HG03575 (cell line): ENCODE measurements around the gene RELL1.

ENCODE experiments used
- ATAC-seq: cut with Tn5 transposase; IDR thresholded peaks from one replicate; pipeline ENCODE4 v1.9.1; 2021; ENCODE audit not compliant: unreplicated experiment, insufficient number of reproducible peaks, low FRiP score; ENCODE audit errors: extremely low read depth

The RELL1 gene

DNA sequence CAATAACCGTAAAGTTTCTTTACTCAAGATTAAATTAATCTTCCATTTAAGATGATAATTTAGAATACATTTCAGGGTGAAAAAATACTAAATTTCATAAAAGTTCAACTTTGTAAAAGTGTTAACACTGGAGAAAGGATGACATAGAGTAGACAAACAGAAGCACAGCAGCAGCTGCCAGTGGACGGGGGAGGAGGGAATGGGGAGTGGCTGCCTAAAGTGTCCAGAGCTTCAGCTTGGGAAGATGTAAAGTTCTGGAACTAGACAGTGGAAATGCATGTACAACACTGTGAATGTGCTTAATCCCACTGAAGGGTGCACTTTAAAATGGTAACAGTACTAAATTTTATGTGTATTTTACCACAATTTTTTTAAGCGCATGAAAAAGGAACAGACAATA is 39.9 kb downstream of the RELL1 start:
- ATAC-seq: no peak

DNA sequence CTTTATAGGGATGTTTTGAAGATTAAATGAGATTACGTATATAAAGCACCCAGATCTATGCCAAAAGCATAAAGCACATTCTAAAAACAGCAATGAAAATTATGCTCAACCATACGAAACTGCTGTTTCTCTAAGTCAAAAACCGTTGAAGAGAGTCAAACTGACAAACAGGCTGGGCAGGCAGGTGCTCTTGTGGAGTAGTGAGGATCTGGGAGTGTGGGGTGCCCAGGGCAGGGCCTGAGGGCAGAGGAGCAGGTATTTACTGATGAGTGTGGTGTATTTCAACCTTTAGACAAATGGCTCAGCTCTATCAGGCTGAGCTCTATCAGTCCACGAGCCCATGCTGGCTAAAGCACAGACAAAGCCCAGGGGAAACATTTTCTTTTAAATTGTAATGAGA is 40.4 kb downstream of the RELL1 start:
- ATAC-seq: no peak

DNA sequence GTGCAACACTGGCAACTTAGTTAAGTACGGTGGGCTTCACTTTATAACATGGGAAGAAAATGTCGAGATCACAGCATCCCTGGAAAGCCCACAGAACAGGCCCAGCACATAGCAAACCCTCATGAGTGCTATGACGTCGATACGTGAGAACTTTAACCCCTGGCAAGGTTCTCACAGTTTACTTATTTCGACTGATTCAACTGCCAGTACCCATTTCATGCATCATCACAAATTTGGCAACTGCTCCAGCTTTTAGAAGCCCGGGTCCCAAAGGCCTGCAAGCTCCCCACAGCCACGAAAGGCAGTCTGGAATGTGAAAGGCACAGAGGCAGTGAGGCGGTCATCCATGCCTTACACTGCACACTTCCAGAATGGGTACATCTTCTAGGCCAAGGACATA is 41.2 kb downstream of the RELL1 start:
- ATAC-seq: no peak

DNA sequence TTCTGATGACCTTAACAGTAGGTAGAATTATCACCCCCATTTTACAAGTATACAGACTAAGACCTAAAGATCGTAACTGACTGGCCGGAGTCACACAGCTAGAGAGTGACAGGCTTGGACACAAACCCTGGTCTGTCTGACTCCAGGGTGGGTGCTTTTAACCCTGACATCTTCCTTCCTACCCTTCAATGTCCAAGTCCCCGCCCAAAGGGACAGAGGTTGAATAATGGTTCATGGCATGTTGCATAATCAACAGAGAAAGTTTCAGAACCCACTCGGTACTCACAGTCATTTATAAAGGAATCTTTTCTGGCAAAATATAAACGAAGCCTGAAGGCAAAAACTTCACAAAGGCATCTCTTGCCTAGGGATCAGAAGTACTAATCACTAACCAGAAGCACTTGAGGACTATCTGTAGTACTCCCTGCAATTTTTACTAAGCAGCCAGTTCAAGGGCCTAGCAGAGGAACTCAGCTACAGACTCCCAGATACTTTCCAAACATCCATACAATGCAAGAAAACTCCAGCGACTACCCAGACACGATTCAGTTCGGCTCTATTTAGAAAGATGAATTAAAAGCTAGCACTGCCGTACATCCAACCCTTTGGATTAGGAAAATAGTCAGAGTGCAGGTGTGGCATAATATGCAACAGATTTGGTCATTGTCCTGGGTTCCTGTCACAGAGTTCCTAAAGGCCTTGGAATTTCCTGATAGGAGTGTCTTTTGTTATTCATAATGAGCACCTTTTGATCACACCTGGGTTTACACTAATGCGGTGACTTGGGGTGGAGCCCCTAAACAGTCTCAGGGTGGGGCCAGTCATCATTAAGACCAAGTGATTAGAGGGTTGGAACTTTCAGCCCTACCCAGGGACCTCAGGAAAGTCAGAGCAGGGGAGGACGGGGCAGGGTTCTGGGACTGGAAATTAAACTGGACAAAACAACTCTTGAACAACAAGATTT is 44.0 kb downstream of the RELL1 start:
- ATAC-seq: no peak

DNA sequence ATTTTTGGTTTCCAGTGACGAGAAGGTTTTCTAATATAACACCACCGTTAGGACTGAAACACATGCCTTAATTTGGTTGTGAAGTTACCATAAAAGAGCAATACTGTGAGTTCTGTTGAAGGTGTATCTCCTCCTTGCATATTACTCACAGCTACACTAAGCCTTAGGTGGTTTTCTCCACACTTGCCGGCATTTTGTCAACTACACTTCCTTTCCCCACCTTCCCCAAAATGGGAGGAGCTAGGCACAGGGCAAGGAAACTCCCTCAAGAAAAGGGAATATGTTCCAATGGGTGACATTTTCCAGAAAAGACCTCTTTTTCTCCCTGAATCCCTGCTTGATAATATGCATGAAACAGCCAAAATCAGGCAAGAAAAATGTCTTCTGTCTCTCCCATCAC is 44.8 kb downstream of the RELL1 start:
- no peak for ATAC-seq

DNA sequence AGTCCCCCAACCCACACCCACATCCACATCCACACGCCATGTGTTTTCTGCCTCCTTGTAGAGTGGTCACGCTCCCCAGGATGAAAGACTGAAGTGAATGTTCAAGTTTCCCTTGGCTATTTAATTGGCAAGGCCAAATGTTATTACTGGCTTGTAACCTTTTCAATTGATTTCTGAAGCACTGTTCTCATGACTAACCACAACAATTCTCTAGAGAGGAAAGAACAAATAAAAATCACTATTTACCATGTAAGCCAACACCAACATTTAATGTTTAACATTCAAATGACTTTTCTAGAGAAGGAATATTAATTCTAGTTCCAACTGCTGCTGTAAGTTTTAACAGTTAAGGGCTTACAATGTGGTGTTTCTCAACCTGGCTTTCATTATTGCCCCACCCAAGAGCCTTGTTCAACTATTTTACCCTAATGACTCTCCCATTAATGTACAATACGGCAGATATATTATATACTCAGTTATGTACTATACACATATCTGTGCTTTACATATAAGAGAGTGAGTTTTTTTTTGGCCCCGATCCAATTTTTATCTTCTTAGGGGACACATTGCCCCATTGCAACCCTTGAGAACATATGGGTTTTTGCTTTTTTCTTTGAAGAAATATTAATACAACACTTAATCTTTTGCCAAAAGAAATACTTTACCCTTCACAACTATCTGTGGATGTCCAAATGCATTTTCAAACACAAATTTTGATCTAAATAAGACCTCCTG is 46.5 kb downstream of the RELL1 start:
- ATAC-seq: no peak

DNA sequence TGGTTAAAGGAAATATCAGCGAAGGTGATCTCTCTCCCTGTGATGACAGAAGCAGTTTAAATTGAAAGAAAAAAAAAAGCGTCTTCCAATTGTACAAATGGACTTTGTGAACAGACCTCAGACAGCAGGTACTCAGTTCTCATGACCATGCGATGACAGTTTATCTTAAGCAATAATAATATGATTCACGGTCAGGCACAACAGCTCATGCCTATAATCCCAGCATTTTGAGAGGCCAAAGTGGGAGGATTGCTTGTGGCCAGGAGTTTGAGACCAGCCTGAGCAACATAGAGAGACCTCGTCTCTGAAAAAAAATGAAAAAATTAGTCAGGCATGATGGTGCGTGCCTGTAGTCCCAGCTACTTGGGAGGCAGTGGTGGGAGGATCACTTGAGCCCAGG is 51.0 kb downstream of the RELL1 start:
- no peak for ATAC-seq

DNA sequence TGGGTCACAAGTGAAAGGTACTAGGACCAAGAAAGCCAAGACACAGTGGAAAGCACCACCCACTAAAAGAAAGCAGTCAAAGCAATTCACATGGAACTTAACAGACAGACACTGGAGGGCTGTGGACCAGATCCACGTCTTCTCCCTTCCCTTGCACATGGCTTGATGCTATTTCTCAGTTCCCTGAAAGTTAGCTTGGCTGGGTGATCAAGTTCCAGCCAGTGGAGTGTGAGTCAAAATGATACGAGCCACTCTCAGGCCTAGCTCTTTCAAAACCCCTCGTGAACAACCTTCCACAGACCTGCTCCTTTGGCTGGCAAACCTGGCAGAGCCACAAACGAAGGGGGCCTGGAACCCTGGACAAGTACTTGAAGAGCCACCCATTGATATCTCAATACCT is 52.0 kb downstream of the RELL1 start:
- no peak for ATAC-seq

DNA sequence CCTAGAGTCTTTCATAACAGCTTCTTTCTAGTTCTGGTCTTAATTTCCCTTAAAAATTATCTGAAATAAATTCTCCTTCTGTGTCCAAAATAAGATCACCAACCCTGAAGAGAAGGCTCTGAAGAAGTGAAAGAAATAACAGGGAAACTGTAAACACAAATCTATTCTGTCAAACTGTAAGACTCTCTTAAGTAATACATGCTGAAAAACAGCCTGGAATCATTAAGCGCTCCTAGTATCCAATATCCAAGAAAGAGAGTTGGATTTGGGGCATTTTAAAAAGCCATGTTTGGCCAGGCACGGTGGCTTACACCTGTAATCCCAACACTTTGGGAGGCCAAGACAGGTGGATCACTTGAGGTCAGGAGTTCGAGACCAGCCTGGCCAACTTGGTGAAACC is 53.3 kb downstream of the RELL1 start:
- ATAC-seq: no peak

DNA sequence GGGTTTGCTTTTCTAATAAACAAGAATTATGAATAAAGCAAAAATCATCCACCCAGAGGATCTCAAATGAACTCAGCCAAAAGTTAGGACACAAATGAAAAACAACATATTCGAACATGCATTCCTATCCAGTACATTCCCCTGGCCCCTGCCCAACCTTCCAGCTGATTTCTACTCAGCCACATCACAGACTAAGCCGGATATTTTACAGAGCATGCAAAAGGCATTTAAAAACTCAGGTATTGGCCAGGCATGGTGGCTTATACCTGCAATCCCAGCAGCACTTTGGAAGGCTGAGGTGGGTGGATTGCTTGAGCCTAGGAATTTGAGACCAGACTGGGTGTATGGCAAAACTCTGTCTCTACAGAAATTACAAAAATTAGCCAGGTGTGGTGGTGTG is 54.6 kb downstream of the RELL1 start:
- no peak for ATAC-seq

DNA sequence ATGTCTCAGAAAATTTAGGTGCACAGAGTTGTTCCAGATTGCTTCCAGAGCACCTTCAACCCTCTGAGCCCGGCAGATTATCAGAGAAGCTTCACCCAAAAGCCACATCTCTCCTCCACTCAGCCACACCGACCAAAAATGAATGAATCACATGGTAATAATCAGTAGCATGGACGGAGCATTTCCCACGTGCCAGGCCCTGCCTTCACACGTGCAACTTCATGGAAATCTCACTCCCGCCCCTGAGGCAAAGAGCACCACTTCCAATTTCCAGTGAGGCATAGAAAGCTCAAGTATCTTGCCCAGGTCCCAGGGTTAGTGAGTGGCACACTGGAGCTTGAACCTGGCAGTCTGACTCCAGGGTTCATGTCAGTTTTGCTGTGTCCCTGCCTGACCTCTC is 56.5 kb downstream of the RELL1 start:
- no peak for ATAC-seq

DNA sequence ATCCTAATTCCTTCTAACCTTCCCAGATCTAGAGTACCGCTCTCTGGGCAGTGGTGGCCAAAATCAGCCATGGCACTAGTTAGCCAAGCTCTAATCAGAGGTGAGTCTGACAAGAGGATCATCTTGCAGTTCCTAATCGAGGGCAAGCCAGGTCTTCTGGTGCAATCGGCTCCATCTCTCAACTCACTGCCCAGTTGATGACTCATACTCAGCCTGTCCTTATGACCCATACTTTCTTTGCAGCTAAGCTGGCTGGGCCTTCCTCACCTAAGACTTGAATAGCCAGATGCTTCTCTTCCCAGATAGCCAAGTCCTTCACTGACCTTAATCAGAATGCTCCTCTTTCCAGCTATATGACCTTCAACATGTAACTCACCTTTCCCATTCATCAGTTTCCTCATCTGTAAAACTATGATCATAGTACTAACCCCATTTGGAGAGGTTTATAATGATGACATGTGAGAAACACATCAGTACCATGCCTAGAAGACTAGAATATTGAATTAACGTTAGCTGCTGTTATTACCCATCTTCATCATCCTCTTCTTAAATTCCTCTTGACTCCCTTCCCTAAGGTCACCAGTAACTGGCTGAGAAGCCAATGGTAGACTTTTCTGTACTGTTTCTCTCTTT is 57.1 kb downstream of the RELL1 start:
- no peak for ATAC-seq

DNA sequence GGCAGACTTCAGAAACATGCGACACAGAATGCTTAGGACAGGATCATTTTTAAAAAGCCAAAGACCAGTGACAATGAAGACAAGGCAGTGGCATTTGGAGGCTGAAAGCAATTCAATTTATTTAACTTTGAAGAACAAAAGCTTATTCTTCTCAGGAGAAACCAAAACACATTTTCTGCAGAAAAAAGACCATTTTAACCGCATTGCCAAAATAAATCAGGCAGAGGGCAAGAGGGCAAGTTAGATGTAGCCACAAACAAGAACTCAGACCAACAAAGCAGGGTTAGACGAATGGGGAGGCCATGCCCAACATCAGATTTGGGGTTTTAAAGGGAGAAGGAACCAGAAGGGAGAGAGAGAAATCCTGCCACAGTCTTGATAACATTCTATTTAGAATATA is 58.9 kb downstream of the RELL1 start:
- ATAC-seq: no peak

DNA sequence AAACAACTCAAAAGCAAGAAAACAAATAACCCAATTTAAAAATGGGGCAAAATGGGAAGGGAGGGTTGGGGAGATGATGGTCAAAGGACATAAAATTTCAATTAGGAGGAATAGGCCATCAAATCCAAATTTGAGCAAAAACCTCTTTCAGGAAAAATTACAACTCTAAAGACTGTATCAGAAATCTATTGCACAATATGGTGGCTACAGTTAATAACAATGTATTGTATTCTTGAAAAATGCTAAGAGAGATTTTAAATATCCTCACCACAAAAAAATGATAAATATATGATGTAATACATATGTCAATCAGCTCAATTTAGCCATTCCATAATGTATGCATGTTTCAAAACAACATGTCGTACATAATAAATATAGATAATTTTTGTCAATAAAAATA is 60.7 kb downstream of the RELL1 start:
- no peak for ATAC-seq

DNA sequence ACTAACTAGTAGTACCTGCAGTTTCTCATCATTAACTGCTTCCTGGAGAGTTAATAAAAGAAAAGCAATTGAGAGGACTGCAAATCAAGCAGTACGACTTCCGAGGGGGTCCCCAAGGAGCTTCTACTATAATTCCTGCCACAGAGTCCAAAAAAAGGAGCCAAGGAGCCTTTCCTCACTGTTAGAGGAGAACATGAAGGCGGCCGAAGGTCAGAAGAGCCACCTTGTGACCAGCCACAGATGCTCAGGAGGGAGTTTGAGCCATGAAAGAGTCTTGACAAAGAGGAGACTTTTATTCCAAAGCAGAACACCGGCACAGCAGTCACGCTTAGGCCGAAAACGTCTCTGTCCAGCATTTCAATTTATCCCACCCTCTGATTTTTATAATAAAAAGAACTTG is 62.2 kb downstream of the RELL1 start:
- ATAC-seq: no peak

DNA sequence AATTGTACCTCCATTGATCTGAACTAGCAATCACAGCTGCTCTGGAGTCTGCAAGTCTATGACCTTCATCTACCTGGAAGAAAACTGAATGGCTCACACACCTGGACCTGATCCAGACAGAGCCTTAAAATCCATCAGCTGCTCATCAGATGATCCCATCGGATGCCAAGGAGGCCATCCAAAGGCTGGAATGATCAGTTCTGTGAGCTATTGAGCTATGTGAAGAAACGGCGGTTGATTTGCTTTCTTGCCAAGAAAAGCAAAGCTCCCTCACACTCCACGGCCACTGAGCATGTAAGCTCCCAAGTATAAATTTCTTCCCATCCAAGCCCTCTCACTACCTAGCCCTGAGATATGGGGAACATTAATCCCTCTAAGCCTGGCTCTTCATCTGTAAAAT is 63.1 kb downstream of the RELL1 start:
- no peak for ATAC-seq

DNA sequence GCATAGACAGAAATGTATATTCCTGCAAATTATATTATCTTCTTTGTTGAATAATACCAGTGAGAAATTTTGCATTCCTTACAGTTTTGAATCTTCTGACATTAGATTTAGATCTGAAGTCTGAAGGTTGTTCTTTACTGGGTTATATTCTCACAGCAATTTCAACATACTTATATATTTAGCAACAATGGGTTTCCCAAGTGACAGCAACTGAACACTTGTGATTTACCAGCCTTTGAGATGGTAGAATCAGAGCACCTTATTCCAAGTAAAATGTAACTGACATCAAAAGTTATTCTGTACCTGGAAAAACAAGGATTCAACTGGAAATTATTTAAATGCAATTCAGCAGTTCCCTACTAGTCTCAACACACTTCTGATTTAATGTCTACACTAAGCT is 66.0 kb downstream of the RELL1 start:
- ATAC-seq: no peak

DNA sequence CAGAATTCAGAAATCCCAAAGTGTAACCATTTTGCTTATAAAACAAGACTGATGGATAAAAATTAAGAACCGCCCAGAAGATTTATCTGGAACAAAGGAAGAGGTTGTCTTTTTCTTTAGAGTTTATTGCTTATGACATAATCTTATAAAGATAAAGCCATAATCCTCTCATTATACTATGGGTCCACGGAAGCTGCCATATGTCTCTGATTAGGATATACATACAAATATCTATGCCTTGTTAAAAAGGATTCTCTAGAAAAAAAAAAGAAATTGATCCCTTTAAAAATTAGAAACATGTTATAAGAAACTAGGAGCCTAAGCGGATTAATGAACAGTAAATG is 70.5 kb downstream of the RELL1 start:
- no peak for ATAC-seq

DNA sequence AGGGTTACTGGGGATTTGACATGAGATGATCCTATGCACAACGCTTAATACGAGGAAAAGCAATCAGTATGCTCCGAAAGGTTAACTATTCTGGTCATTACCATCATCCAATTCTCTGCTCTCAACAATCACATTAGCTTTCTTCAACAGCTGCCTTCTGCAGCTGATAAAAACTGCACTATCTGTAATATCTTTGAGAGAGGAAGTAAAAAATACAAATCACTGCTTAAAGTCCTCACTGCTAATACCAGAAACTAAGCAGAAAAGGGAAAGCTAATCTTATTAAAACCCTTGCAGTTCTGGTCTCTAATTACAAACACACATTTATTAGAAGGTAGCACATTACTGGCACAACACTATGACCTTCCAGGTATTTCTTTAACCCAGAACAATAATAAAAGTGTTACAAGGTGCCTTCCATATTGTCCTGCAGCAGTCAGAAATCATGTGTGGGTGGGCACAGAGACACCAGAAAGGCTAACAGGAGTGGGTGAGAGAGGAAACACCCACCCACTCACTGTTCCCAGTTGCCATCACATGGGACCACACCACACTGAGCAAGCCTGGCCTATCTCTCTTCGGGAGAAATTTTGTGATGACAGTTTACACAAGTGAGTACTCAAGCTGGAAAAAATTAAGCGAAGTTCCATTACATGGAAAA is 71.0 kb downstream of the RELL1 start:
- no peak for ATAC-seq

DNA sequence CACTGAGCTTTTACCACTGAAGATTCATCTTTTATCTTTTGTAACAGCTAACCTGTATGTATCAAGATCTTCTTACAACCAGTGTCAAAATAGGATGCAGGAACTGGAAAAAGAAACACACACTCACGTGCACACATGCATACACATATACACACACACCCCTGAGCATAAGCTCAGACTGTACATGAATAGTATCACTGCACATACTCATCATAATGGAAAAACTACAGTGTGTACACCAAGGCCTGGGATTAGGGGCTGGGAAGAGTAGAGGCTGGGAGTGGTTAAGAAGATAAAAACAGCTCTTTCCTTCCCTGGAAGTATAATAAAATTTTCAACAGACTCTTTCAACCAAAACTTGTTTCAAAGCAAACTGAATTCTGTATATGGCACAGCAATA is 73.4 kb downstream of the RELL1 start:
- ATAC-seq: no peak
